RWPE2 (cell line): ENCODE data around the gene SCGB1C1.

Source experiments
- ATAC-seq: fragments of 200-7000 bp; cut with Tn5 transposase; 3 replicates; pipeline ENCODE4 v1.9.1; 2021; ENCODE audit warnings: low read depth
- DNase-seq: peaks from one replicate; pipeline ENCODE4 v3.0.0-alpha.2; 2020; ENCODE audit warnings: low spot score
- H3K27ac ChIP-seq: fragments of 450-650 bp; 2 replicates; pipeline ENCODE4 v1.5.1; 2017; ENCODE audit warnings: mild to moderate bottlenecking; ENCODE audit not compliant: poor library complexity, severe bottlenecking
- H3K27me3 ChIP-seq: fragments of 250-450 bp; sonication (Bioruptor Pico); 2 replicates; pipeline ENCODE4 v1.5.1; 2021; ENCODE audit warnings: mild to moderate bottlenecking, moderate library complexity; ENCODE audit not compliant: insufficient read depth, poor library complexity, severe bottlenecking
- H3K36me3 ChIP-seq: fragments of 250-450 bp; sonication (Bioruptor Pico); 2 replicates; pipeline ENCODE4 v1.5.1; 2020; ENCODE audit warnings: low read depth, mild to moderate bottlenecking, moderate library complexity
- H3K4me1 ChIP-seq: fragments of 250-450 bp; sonication (Bioruptor Pico); 2 replicates; pipeline ENCODE4 v1.5.1; 2021; ENCODE audit warnings: mild to moderate bottlenecking, moderate library complexity; ENCODE audit not compliant: insufficient read depth, poor library complexity, severe bottlenecking
- H3K4me3 ChIP-seq: fragments of 250-450 bp; sonication (Bioruptor Pico); 2 replicates; pipeline ENCODE4 v1.5.1; 2021; ENCODE audit warnings: mild to moderate bottlenecking, moderate library complexity; ENCODE audit not compliant: severe bottlenecking
- H3K9me3 ChIP-seq: fragments of 250-450 bp; sonication (Bioruptor Pico); 2 replicates; pipeline ENCODE4 v1.5.1; 2021; ENCODE audit warnings: mild to moderate bottlenecking, moderate library complexity; ENCODE audit not compliant: severe bottlenecking
- CTCF ChIP-seq: fragments of 450-650 bp; IDR thresholded peaks from one replicate; pipeline ENCODE4 v1.5.1; 2017; ENCODE audit warnings: mild to moderate bottlenecking, moderate library complexity; ENCODE audit not compliant: poor library complexity, severe bottlenecking

The SCGB1C1 gene

GRCh38 chr11:206526-207207 is 13.8 kb downstream of the SCGB1C1 start:
- peak overlapping the region; percentile 73 for H3K4me3 ChIP-seq
- TF ChIP-seq CTCF = no peak
- no peaks in the 10 kb centered on the region for H3K27me3 ChIP-seq
- H3K36me3 ChIP-seq = peaks cover 32% of the 10 kb centered on the region
- DNase-seq = no peak
- peak overlapping the region; percentile 95 for H3K27ac ChIP-seq
- no peaks in the 10 kb centered on the region for H3K9me3 ChIP-seq
- ATAC-seq = peak; percentile 0; the same call in 1 of the 3 replicates
- H3K4me1 ChIP-seq = peaks cover 10% of the 10 kb centered on the region

GRCh38 chr11:207208-207862 is 14.5 kb downstream of the SCGB1C1 start, which contains the start of the genes BET1L and RIC8A:
Gene BET1L, minus strand, starts transcription at chr11:207399. Its CDS starts 78 bp downstream, at chr11:207321.
Gene RIC8A, plus strand, starts transcription at chr11:207708. Its CDS starts 1,147 bp downstream, at chr11:208855.
- Histone ChIP-seq H3K27ac (peak within 1 kb of the TSS; percentile 95), H3K9me3 (no peaks in the 10 kb centered on the region), H3K27me3 (no peaks in the 10 kb centered on the region), H3K36me3 (peaks cover 39% of the 10 kb centered on the region), H3K4me1 (peaks cover 10% of the 10 kb centered on the region), H3K4me3 (peak within 1 kb of the TSS; percentile 73)
- DNase-seq = peak; percentile 97
- no peak for TF ChIP-seq CTCF
- peak; percentile 70 for ATAC-seq

GRCh38 chr11:207863-208180 is 14.9 kb downstream of the SCGB1C1 start:
- no peak for DNase-seq

GRCh38 chr11:208181-208916 is 15.5 kb downstream of the SCGB1C1 start:
- Histone ChIP-seq H3K9me3 (no peaks in the 10 kb centered on the region), H3K27me3 (no peaks in the 10 kb centered on the region), H3K4me3 (peak overlapping the region; percentile 73), H3K4me1 (peaks cover 10% of the 10 kb centered on the region), H3K36me3 (peaks cover 49% of the 10 kb centered on the region), H3K27ac (peak overlapping the region; percentile 95)
- ATAC-seq (peak; percentile 60), DNase-seq (no peak)
- TF ChIP-seq CTCF = no peak

More at GRCh38 chr11:207863-208180, 14.9 kb downstream of the SCGB1C1 start:
- ATAC-seq = peak; percentile 2
- H3K9me3 ChIP-seq = no peaks in the 10 kb centered on the region
- no peak for TF ChIP-seq CTCF
- H3K27me3 ChIP-seq = no peaks in the 10 kb centered on the region
- peak overlapping the region; percentile 95 for H3K27ac ChIP-seq
- peaks cover 44% of the 10 kb centered on the region for H3K36me3 ChIP-seq
- H3K4me1 ChIP-seq = peaks cover 10% of the 10 kb centered on the region
- peak overlapping the region; percentile 73 for H3K4me3 ChIP-seq
